HEK293 (cell line): Measurements from ENCODE around the gene KLK13.

Experiments
- CTCF ChIA-PET: fragments of 350-600 bp; formaldehyde crosslinking; extraction: SDS; loops from one replicate; lab custom pipeline; 2021; ENCODE audit warnings: antibody characterized with exemption; lab: Yijun Ruan, JAX
- POLR2A ChIA-PET: fragments of 300-600 bp; formaldehyde crosslinking; extraction: SDS; loops from one replicate; lab custom pipeline; 2020; ENCODE audit warnings: antibody characterized with exemption, inconsistent platforms; lab: Yijun Ruan, JAX
- H3K27ac ChIP-seq: fragments of 200-500 bp; sonication (Bioruptor generic); 2 replicates; pipeline ENCODE4 v1.5.1; 2014; ENCODE audit warnings: low read depth, low read length, control low read depth, inconsistent platforms; ENCODE audit errors: extremely low read depth
- H3K36me3 ChIP-seq, 2 experiments: fragments of 200-500 bp in 1 of 2; sonication (Bioruptor generic) in 1 of 2; 1 replicate in 1 of 2; 2 replicates in 1 of 2; pipeline ENCODE4 v1.5.1; 2014 to 2017; ENCODE audit warnings: inconsistent platforms in 2 of 2, low read length in 2 of 2; ENCODE audit not compliant: control insufficient read depth in 2 of 2, insufficient read depth in 1 of 2
- H3K4me1 ChIP-seq: fragments of 200-500 bp; sonication (Bioruptor generic); 2 replicates; pipeline ENCODE4 v1.5.1; 2014; ENCODE audit warnings: mild to moderate bottlenecking, low read length, inconsistent platforms; ENCODE audit not compliant: control insufficient read depth, insufficient read depth
- H3K4me3 ChIP-seq: 2 replicates; pipeline ENCODE4 v1.5.1; 2011; ENCODE audit warnings: low read depth, mild to moderate bottlenecking, control low read depth, low read length, moderate library complexity
- H3K9me3 ChIP-seq: fragments of 200-500 bp; sonication (Bioruptor generic); 2 replicates; pipeline ENCODE4 v1.5.1; 2014; ENCODE audit warnings: low read depth, low read length, inconsistent platforms; ENCODE audit not compliant: control insufficient read depth, insufficient read depth
- BCL6B ChIP-seq: fragments of 450-650 bp; formaldehyde crosslinking; IDR thresholded peaks from 2 replicates; pipeline ENCODE4 v1.5.1; 2017; ENCODE audit warnings: missing biosample characterization, missing genetic modification characterization
- GFI1B ChIP-seq: fragments of 450-650 bp; formaldehyde crosslinking; IDR thresholded peaks from 2 replicates; pipeline ENCODE4 v1.5.1; 2016; ENCODE audit warnings: missing biosample characterization, missing genetic modification characterization
- HOXC10 ChIP-seq: sonication (generic); formaldehyde crosslinking; IDR thresholded peaks from 2 replicates; pipeline ENCODE4 v1.8.1; 2023; ENCODE audit warnings: mild to moderate bottlenecking, missing genetic modification reagents
- IKZF3 ChIP-seq: fragments of 450-650 bp; IDR thresholded peaks from 2 replicates; pipeline ENCODE4 v1.5.0; 2018; ENCODE audit warnings: missing biosample characterization, mild to moderate bottlenecking, missing genetic modification characterization, moderate library complexity
- KLF7 ChIP-seq: fragments of 450-650 bp; formaldehyde crosslinking; IDR thresholded peaks from 2 replicates; pipeline ENCODE4 v1.5.1; 2016; ENCODE audit warnings: missing biosample characterization, missing genetic modification characterization, borderline replicate concordance
- REPIN1 ChIP-seq: fragments of 450-650 bp; formaldehyde crosslinking; IDR thresholded peaks from 2 replicates; pipeline ENCODE4 v1.5.1; 2017; ENCODE audit warnings: missing biosample characterization, missing genetic modification characterization, low read depth
- SETDB1 ChIP-seq: IDR thresholded peaks from one replicate; pipeline ENCODE4 v1.6.1; 2017; ENCODE audit warnings: mild to moderate bottlenecking, low read length, moderate library complexity, mixed read lengths; ENCODE audit not compliant: insufficient read length
- SP2 ChIP-seq: fragments of 450-650 bp; formaldehyde crosslinking; IDR thresholded peaks from 2 replicates; pipeline ENCODE4 v1.5.1; 2016; ENCODE audit warnings: missing biosample characterization, missing genetic modification characterization
- ZBTB1 ChIP-seq: fragments of 450-650 bp; formaldehyde crosslinking; IDR thresholded peaks from 2 replicates; pipeline ENCODE4 v1.5.1; 2016; ENCODE audit warnings: missing biosample characterization, missing genetic modification characterization
- ZBTB11 ChIP-seq: fragments of 450-650 bp; formaldehyde crosslinking; conservative IDR thresholded peaks from 2 replicates; pipeline ENCODE4 v1.5.1; 2016; ENCODE audit warnings: low read depth, missing biosample characterization, missing genetic modification characterization
- ZBTB21 ChIP-seq: fragments of 450-650 bp; formaldehyde crosslinking; IDR thresholded peaks from 2 replicates; pipeline ENCODE4 v1.5.1; 2017; ENCODE audit warnings: missing biosample characterization, missing genetic modification characterization
- ZEB2 ChIP-seq: fragments of 450-650 bp; formaldehyde crosslinking; IDR thresholded peaks from 2 replicates; pipeline ENCODE4 v1.5.1; 2016; ENCODE audit warnings: missing biosample characterization, missing genetic modification characterization
- ZNF121 ChIP-seq: fragments of 450-650 bp; formaldehyde crosslinking; IDR thresholded peaks from 2 replicates; pipeline ENCODE4 v1.5.1; 2016; ENCODE audit warnings: missing biosample characterization, missing genetic modification characterization
- ZNF16 ChIP-seq: fragments of 450-650 bp; formaldehyde crosslinking; IDR thresholded peaks from 2 replicates; pipeline ENCODE4 v1.5.1; 2016; ENCODE audit warnings: low read depth, missing biosample characterization, missing genetic modification characterization
- ZNF335 ChIP-seq: fragments of 450-650 bp; formaldehyde crosslinking; conservative IDR thresholded peaks from 2 replicates; pipeline ENCODE4 v1.5.1; 2016; ENCODE audit warnings: missing biosample characterization, missing genetic modification characterization
- ZNF341 ChIP-seq: fragments of 450-650 bp; formaldehyde crosslinking; IDR thresholded peaks from 2 replicates; pipeline ENCODE4; 2016; ENCODE audit warnings: low read depth, missing biosample characterization, missing genetic modification characterization
- ZNF350 ChIP-seq: fragments of 450-650 bp; formaldehyde crosslinking; IDR thresholded peaks from 2 replicates; pipeline ENCODE4 v1.5.0; 2017; ENCODE audit warnings: missing biosample characterization, mild to moderate bottlenecking, missing genetic modification characterization
- ZNF354C ChIP-seq: fragments of 450-650 bp; formaldehyde crosslinking; IDR thresholded peaks from 2 replicates; pipeline ENCODE4 v1.5.1; 2016; ENCODE audit warnings: missing biosample characterization, missing genetic modification characterization, low read depth, borderline replicate concordance
- ZNF366 ChIP-seq: fragments of 450-650 bp; formaldehyde crosslinking; conservative IDR thresholded peaks from 2 replicates; pipeline ENCODE4 v1.5.1; 2016; ENCODE audit warnings: missing biosample characterization, missing genetic modification characterization
- ZNF37A ChIP-seq: fragments of 450-650 bp; IDR thresholded peaks from 2 replicates; pipeline ENCODE4 v1.5.1; 2018; ENCODE audit warnings: missing biosample characterization, missing genetic modification characterization
- ZNF48 ChIP-seq: fragments of 450-650 bp; formaldehyde crosslinking; IDR thresholded peaks from 2 replicates; pipeline ENCODE4 v1.5.1; 2016; ENCODE audit warnings: missing biosample characterization, missing genetic modification characterization
- ZNF580 ChIP-seq: fragments of 450-650 bp; formaldehyde crosslinking; IDR thresholded peaks from 2 replicates; pipeline ENCODE4 v1.5.1; 2016; ENCODE audit warnings: missing biosample characterization, missing genetic modification characterization
- ZNF707 ChIP-seq: fragments of 450-650 bp; formaldehyde crosslinking; IDR thresholded peaks from 2 replicates; pipeline ENCODE4 v1.5.1; 2016; ENCODE audit warnings: missing biosample characterization, missing genetic modification characterization
- ZSCAN23 ChIP-seq: fragments of 450-650 bp; formaldehyde crosslinking; IDR thresholded peaks from 2 replicates; pipeline ENCODE4 v1.5.1; 2016; ENCODE audit warnings: missing biosample characterization, missing genetic modification characterization
- ZXDB ChIP-seq: fragments of 450-650 bp; formaldehyde crosslinking; IDR thresholded peaks from 2 replicates; pipeline ENCODE4 v1.5.1; 2016; ENCODE audit warnings: missing biosample characterization, missing genetic modification characterization
- TF ChIP-seq, protein P1 (sequence below): fragments of 450-650 bp; formaldehyde crosslinking; IDR thresholded peaks from 2 replicates; pipeline ENCODE4 v1.5.1; 2016; ENCODE audit warnings: missing biosample characterization, missing genetic modification characterization
- TF ChIP-seq, protein P2 (sequence below): fragments of 450-650 bp; formaldehyde crosslinking; IDR thresholded peaks from 2 replicates; pipeline ENCODE4 v1.5.1; 2016; ENCODE audit warnings: missing biosample characterization, missing genetic modification characterization

The KLK13 gene

GRCh38 chr19:51093101-51093500, 28.2 kb upstream of the KLK13 start:
- ChIA-PET CTCF (interaction anchor here (0.7 to 7.0 kb wide), 5 partner anchors 8 to 187 kb away, joined by 3 to 177 read pairs (median 3); partner anchors contain the start of gene KLK10), POLR2A (no interaction called here)
- Histone ChIP-seq H3K27ac (peak overlapping the region; percentile 50; the same call in 1 of the 2 replicates), H3K36me3 (peaks cover 0 to 4% of the 10 kb centered on the region in 2 experiments; a peak in 2 of 3 replicates), H3K4me1 (peaks cover 15% of the 10 kb centered on the region), H3K4me3 (no peak overlapping the region), H3K9me3 (no peaks in the 10 kb centered on the region)
- TF ChIP-seq BCL6B (tag by site-specific recombination): no peak
- TF ChIP-seq SP2 (tag by site-specific recombination): no peak
- no peak for TF ChIP-seq ZEB2 (tag by site-specific recombination)
- TF ChIP-seq ZNF48: no peak
- no peak for TF ChIP-seq IKZF3 (tag by site-specific recombination)
- TF ChIP-seq ZSCAN23 (tag by site-specific recombination): no peak
- no peak for TF ChIP-seq HOXC10
- no peak for TF ChIP-seq ZBTB11 (tag by site-specific recombination)
- no peak for TF ChIP-seq ZNF37A (tag by site-specific recombination)

DNA sequence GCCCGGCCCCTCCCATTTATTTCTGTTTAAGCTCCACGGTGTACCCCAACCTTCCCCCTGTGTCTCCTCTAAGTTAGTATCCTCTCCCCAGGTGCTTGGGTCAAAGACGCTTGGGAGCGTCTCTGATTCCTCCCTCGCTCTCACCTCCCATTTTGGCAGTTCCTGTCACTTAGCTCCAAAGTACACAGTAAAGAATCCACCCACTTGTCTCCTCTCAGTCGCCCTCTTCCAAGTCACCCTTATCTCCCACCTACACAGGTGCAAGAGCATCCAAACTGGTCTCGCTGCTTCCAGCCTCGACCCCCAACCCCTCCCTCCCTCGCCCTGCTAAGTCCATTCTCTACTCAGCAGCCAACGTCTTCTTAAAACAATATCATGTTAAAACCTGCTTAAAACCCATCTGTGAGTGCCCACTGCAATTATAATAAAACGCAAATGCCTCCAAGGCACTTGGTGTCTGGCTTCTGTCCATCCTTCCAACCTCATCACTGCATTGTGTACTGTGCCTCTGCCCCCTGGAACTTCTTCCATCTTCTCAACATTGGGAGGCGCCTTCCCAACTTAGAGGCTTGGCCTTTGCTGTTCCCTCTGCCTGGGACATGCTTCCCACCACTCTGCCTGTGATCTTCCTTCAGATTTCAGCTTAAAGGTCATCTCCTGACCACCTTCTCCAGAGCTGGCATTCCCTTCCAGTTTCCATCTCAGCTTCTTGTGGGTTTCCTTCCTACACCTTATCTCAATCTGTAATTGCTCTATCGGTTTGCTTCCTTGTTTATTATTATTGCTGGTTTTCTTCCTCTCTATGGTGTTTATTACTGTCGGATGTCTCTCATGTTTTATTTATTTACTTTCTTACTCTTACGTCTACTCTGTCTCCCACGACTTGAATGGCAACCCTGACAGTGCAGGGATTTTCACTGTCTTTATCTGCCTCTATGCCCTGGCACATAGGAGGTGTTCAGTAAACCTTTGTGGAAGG, 27.3 kb upstream of the KLK13 start:
- ChIA-PET CTCF (interaction anchor here (0.6 to 7.0 kb wide), 5 partner anchors 9 to 257 kb away, joined by 3 to 177 read pairs (median 3); partner anchors contain the start of gene KLK10), POLR2A (no interaction called here)
- no peaks in the 10 kb centered on the region for H3K9me3 ChIP-seq
- TF ChIP-seq GFI1B (tag by site-specific recombination) (no peak), ZNF707 (tag by site-specific recombination) (no peak), ZNF354C (no peak), ZNF341 (no peak; the same call in 1 of the 2 replicates), ZBTB21 (tag by site-specific recombination) (no peak), ZXDB (0 out of 2 replicates have a peak, but pooled peaks have one; percentile 36), SETDB1 (no peak), ZNF580 (no peak), REPIN1 (no peak), ZNF366 (no peak), ZNF121 (tag by site-specific recombination) (no peak), KLF7 (no peak), HOXC10 (no peak), ZBTB1 (no peak), ZNF16 (tag by site-specific recombination) (no peak), ZNF350 (no peak), ZNF335 (tag by site-specific recombination) (no peak)
- TF ChIP-seq, protein P1, sequence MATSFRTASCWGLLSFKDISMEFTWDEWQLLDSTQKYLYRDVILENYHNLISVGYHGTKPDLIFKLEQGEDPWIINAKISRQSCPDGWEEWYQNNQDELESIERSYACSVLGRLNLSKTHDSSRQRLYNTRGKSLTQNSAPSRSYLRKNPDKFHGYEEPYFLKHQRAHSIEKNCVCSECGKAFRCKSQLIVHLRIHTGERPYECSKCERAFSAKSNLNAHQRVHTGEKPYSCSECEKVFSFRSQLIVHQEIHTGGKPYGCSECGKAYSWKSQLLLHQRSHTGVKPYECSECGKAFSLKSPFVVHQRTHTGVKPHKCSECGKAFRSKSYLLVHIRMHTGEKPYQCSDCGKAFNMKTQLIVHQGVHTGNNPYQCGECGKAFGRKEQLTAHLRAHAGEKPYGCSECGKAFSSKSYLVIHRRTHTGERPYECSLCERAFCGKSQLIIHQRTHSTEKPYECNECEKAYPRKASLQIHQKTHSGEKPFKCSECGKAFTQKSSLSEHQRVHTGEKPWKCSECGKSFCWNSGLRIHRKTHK: no peak
- TF ChIP-seq, protein P2, sequence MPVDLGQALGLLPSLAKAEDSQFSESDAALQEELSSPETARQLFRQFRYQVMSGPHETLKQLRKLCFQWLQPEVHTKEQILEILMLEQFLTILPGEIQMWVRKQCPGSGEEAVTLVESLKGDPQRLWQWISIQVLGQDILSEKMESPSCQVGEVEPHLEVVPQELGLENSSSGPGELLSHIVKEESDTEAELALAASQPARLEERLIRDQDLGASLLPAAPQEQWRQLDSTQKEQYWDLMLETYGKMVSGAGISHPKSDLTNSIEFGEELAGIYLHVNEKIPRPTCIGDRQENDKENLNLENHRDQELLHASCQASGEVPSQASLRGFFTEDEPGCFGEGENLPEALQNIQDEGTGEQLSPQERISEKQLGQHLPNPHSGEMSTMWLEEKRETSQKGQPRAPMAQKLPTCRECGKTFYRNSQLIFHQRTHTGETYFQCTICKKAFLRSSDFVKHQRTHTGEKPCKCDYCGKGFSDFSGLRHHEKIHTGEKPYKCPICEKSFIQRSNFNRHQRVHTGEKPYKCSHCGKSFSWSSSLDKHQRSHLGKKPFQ: no peak

More for the DNA sequence above, 27.3 kb upstream of the KLK13 start:
- peaks cover 15% of the 10 kb centered on the region for H3K4me1 ChIP-seq
- H3K27ac ChIP-seq: peak overlapping the region; percentile 50
- H3K4me3 ChIP-seq: no peak overlapping the region
- H3K36me3 ChIP-seq: no peaks in the 10 kb centered on the region; a peak in 1 of 3 replicates
